ENCODE measurements around the gene L3HYPDH.

L3HYPDH gene

DNA sequence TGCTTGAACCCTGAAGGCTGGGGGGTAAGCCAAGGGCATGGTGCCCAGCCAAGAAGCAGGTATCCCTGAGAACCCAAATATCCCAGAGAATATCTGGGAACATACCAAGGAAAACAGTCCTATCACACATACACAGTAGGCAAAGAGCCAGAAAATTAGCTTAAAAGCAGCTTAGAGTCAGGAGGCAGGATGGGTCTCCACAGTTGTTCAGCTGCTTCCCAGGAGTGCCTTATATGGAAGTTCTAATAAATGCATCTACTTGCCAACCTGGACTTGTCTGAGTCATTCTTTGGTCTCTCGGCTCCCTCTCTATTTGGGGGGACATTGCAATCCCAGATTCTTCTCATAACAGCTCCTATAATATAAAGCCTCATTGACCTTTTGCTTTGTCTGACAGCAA lies 10.0 kb downstream of the L3HYPDH start:
- no peaks in the 10 kb centered on the region for H3K27me3 ChIP-seq (ENCODE audit: insufficient read depth, poor library complexity, severe bottlenecking)
- TF ChIP-seq, protein P1, sequence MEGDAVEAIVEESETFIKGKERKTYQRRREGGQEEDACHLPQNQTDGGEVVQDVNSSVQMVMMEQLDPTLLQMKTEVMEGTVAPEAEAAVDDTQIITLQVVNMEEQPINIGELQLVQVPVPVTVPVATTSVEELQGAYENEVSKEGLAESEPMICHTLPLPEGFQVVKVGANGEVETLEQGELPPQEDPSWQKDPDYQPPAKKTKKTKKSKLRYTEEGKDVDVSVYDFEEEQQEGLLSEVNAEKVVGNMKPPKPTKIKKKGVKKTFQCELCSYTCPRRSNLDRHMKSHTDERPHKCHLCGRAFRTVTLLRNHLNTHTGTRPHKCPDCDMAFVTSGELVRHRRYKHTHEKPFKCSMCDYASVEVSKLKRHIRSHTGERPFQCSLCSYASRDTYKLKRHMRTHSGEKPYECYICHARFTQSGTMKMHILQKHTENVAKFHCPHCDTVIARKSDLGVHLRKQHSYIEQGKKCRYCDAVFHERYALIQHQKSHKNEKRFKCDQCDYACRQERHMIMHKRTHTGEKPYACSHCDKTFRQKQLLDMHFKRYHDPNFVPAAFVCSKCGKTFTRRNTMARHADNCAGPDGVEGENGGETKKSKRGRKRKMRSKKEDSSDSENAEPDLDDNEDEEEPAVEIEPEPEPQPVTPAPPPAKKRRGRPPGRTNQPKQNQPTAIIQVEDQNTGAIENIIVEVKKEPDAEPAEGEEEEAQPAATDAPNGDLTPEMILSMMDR (IDR thresholded peaks at IDR 0.05; ENCODE audit: poor library complexity, severe bottlenecking): no peak
- DNase-seq (ENCODE audit: low spot score): no peak
- no peak overlapping the region for H3K4me3 ChIP-seq (ENCODE audit: severe bottlenecking)
- no peaks in the 10 kb centered on the region for H3K4me1 ChIP-seq (ENCODE audit: insufficient read depth, poor library complexity, severe bottlenecking)
- H3K36me3 ChIP-seq (ENCODE audit: low read depth): peaks cover 80% of the 10 kb centered on the region
- peak; percentile 67 for ATAC-seq (ENCODE audit: low read depth)
- no peaks in the 10 kb centered on the region for H3K9me3 ChIP-seq (ENCODE audit: severe bottlenecking)
- H3K27ac ChIP-seq (ENCODE audit: poor library complexity, severe bottlenecking): no peak overlapping the region

DNA sequence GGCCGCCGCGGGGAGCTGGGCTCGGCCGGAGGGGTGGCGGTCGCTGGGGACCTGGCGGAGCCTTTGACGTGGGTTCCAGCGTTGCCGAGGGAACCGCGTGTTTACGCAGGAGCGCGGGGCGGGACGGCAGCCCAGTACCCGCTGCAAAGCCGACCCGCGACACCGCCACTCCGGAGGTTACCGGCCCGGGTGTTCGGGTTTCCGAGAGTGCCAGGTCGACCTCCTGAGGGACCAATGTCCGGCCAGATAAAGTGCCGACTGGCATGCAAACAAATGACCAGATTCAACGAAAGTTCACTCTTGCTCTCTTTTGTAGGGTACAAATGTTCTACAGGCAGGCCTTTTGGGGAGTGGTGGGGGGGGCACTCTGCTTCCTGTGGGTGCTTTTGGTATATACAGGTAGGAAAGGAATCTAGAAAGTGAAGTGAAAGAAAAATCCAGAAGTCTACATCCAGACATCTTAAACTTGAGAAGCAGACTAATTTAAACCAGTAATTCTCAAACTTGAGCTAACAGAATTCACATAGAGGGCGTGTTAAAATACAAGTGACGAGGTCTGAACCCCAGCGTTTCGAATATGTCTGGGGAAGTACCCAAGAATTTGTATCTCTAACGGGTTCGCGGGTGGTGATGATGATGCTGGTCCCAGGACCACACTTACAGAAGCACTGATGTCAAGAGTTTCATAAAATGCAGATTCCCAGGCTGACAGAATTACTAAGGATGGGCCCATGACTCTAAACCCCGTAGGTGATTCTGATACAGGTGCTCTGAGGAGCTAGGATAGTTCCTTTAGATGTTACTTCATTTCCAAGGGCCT lies 18.7 kb downstream of the L3HYPDH start, which contains the start of gene GPR135:
GPR135 (minus strand) TSS at position 65 of the 820 bp plus-strand sequence. CDS start 154 bp downstream, outside the sequence.
- Histone ChIP-seq H3K36me3 (ENCODE audit: low read depth) (peaks cover 32% of the 10 kb centered on the region), H3K4me3 (ENCODE audit: severe bottlenecking) (peak within 1 kb of the TSS; percentile 33), H3K9me3 (ENCODE audit: severe bottlenecking) (no peaks in the 10 kb centered on the region), H3K27ac (ENCODE audit: poor library complexity, severe bottlenecking) (no peak within 1 kb of the TSS), H3K27me3 (ENCODE audit: insufficient read depth, poor library complexity, severe bottlenecking) (peaks cover 3% of the 10 kb centered on the region), H3K4me1 (ENCODE audit: insufficient read depth, poor library complexity, severe bottlenecking) (peaks cover 10% of the 10 kb centered on the region)
- DNase-seq (ENCODE audit: low spot score) (no peak), ATAC-seq (ENCODE audit: low read depth) (no peak)
- TF ChIP-seq, protein P1 (IDR thresholded peaks at IDR 0.05; ENCODE audit: poor library complexity, severe bottlenecking): no peak

DNA sequence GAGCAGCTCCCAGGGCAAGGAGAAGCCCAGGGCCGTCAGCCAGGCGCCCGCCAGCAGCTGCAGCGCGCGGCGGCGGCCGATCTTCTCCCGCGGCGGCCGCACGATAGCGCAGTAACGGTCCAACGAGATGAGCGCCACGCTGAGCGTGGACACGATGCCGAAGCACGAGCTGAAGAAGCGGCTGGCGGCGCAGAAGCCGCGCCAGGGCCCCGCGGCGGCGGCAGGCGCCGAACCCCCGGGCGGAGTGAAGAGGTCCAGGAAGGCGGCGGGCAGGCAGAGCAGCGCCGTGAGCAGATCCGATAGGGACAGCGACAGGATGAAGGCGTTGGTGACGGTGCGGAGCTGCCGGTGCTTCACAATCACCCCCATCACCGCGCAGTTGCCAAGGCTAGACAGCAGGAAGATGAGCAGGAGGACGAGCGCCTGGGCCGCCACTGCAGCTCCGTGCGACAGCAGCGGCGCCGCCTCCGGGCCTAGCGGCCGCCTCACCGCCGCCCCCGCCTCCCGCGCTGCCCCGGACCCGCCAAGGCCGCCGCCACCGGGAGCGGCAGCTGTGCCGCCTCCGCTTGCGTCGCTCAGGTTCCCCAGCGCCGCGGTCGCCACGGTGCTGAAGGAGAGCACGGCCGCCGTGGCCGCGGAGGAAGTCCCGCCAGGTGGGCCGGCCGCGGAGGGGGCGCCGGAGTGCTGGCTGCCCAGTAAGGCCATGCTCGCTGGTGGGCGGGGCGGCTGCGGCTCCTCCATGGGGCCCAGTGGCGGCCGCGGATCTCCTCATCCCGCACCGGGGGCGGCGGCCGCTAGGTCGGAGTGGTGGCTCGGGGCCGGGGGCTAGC lies 19.5 kb downstream of the L3HYPDH start:
- TF ChIP-seq, protein P1 (IDR thresholded peaks at IDR 0.05; ENCODE audit: poor library complexity, severe bottlenecking): peak; percentile 7
- peak; percentile 72 for DNase-seq (ENCODE audit: low spot score)
- H3K4me3 ChIP-seq (ENCODE audit: severe bottlenecking): peak overlapping the region; percentile 33
- H3K27ac ChIP-seq (ENCODE audit: poor library complexity, severe bottlenecking): no peak overlapping the region
- no peaks in the 10 kb centered on the region for H3K9me3 ChIP-seq (ENCODE audit: severe bottlenecking)
- peaks cover 10% of the 10 kb centered on the region for H3K4me1 ChIP-seq (ENCODE audit: insufficient read depth, poor library complexity, severe bottlenecking)
- peaks cover 3% of the 10 kb centered on the region for H3K27me3 ChIP-seq (ENCODE audit: insufficient read depth, poor library complexity, severe bottlenecking)
- peak; percentile 67 for ATAC-seq (ENCODE audit: low read depth)
- H3K36me3 ChIP-seq (ENCODE audit: low read depth): peaks cover 39% of the 10 kb centered on the region

DNA sequence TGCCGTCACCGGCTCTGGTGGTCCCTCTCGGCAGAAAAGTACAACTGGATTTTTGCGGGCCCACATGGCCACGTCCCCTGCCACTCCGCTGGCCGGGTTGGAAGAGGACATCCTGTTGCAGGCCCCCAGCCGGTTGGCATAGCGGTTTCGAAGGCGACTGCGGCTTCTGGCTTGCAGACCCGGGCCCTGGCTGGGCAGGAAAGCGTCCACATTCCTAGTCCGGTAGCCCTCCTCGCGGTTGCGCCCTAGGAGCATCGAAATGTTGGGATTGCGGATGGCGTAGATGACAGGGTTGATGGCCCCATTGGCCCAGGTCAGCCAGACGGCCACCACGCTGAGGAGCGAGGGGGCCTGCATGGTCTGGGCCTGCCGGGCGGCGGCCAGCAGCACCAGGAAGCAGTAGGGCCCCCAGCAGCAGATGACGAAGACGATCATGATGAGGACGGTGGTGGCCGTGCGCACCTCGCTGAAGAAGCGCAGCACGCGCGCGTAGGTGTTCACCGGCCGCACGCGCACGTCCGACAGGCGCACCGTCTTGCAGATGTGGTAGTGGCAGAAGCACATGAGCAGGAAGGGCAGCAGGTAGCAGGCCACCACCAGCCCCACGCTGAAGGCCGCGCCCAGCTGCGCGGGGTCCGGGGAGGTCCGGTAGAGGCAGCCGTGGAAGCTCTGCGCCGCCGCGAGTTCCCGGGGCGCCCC lies 20.3 kb downstream of the L3HYPDH start:
- H3K27ac ChIP-seq (ENCODE audit: poor library complexity, severe bottlenecking): no peak overlapping the region
- peak overlapping the region; percentile 33 for H3K4me3 ChIP-seq (ENCODE audit: severe bottlenecking)

More for the DNA sequence above, 20.3 kb downstream of the L3HYPDH start:
- TF ChIP-seq, protein P1 (IDR thresholded peaks at IDR 0.05; ENCODE audit: poor library complexity, severe bottlenecking): no peak
- DNase-seq (ENCODE audit: low spot score): no peak
- Histone ChIP-seq H3K36me3 (ENCODE audit: low read depth) (peaks cover 43% of the 10 kb centered on the region), H3K4me1 (ENCODE audit: insufficient read depth, poor library complexity, severe bottlenecking) (peaks cover 10% of the 10 kb centered on the region), H3K9me3 (ENCODE audit: severe bottlenecking) (no peaks in the 10 kb centered on the region), H3K27me3 (ENCODE audit: insufficient read depth, poor library complexity, severe bottlenecking) (peaks cover 3% of the 10 kb centered on the region)
- no peak for ATAC-seq (ENCODE audit: low read depth)
